AG20443 (cell line): Measurements from ENCODE around the gene LMO7.
A peak's percentile ranks its signal among the peaks of the same experiment; 100 is the strongest.
"Not testable (repeated sequence)": the region's sequence is repeated elsewhere in the genome, so short reads cannot be mapped to it uniquely, and the experiment has no call there.

ENCODE experiments used
- DNase-seq: peaks from one replicate; pipeline ENCODE4 v3.0.0; 2012; ENCODE audit warnings: low spot score, mixed read lengths

The LMO7 gene

GRCh38 chr13:75647126-75647784, 11.1 kb downstream of the LMO7 start:
- DNase-seq: no peak

- no peak for DNase-seq
Measured at GRCh38 chr13:75648446-75648845, 12.3 kb downstream of the LMO7 start.

- no peak for DNase-seq
Measured at GRCh38 chr13:75651013-75651412, 14.9 kb downstream of the LMO7 start.

DNA sequence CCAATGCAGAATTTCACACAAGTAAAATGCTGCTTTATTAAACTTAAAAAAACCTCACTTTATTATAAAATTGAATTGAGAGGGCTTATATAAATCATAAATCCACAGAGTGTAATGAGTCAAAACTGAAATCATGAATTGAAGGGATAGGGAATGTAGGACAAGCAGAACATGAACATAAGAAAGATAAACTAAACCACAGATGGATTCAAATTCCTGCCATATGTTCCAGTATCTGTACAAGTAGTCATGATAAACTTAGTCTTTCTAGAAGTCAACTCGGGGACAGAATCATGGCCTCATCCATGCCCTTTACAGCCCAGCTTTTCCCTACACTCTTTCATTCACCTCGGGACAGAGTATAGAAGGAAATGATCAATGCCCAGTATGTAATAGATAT, 16.6 kb downstream of the LMO7 start:
- DNase-seq: no peak

- DNase-seq: peak; percentile 30
Measured at GRCh38 chr13:75656425-75656989, 20.4 kb downstream of the LMO7 start.

- no peak for DNase-seq
Measured at GRCh38 chr13:75657111-75657510, 21.0 kb downstream of the LMO7 start.

DNA sequence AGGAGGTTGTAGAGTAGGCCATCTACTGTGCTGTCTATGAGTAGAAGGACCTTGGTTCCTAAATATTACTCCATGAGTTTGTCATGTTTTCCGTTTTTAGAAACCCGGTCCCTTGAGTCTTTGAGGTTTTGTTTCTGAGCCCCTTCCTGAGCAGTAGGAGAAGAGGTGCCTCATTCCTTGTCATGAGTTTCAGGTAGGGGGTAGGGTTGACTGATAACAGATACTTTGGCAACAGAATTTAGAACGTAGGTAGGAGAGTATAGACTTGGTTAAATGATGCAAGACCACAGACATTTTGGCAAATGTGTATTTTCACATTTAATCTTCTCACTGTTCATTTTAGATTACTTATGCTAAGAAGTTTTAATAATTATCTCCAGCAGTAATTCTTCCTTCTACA, 24.6 kb downstream of the LMO7 start:
- DNase-seq: no peak

DNA sequence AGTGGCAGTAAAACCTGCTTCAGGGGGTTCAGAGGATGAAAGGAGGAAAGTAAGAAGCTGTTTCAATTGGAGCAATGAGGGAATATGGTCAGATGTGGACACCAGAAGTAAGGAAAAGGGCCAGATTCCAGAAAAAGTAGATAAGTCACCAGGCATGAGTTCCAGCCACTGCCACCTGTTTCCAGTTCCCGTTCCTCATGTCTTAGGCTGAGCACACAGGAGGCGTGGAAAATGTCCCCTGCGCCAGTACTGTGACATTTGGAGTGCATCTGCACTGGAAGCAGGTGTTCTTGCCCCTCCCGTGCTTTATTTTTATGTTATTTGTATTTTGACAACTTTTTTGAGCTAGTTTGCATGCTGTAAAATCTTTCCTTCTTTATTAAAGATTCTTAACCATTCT, 25.3 kb downstream of the LMO7 start:
- DNase-seq: no peak

DNA sequence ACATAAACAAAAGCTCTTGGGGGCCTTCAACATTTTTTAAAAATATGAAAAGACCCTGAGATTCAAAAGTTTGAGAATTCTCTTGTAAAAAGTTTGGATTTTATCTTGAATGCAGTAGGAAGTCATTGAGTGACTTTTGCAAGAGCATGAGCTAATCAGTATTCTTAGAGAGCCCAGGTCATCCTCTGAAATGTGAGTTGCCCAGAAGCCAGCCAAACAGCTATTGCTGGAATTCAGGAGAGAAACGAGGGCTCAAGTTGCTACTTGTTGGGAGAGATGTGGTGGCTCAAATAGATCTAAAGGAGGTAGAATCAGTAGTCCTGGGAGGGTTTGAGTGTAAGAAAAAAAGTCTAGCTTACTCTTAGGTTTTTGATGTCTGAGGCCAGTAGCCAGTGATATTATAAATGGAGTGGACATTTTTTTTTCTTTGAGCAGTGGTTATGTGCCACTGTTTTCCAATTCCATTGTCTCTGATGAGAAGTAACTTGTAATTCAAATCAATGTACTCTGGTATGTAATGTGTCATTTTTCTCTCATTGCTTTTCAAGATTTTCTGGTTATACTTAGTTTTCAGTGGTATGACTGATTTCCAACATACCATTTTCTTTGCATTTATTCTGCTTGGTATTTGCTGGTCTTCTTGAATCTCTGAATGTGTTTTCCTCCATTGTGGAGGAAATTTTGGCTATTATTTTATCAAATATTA, 30.7 kb downstream of the LMO7 start:
- peak; percentile 35 for DNase-seq

GRCh38 chr13:75669706-75670105, 33.6 kb downstream of the LMO7 start:
- DNase-seq: no peak

DNA sequence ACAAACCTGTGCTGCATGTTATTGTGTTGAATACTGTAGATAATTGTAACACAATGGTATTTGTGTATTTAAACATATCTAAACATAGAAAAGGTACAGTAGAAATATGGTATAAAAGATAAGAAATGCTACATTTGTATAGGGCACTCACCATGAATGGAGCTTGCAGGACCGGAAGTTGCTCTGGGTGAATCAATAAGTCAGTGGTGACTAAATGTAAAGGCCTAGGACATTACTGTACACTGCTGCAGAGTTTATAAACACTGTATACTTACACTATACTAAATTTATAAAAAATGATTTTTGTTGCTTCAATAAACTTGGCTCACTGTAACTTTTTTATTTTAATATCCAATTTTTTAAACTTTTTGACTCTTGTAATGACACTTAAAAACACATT, 34.4 kb downstream of the LMO7 start:
- DNase-seq: no peak

DNA sequence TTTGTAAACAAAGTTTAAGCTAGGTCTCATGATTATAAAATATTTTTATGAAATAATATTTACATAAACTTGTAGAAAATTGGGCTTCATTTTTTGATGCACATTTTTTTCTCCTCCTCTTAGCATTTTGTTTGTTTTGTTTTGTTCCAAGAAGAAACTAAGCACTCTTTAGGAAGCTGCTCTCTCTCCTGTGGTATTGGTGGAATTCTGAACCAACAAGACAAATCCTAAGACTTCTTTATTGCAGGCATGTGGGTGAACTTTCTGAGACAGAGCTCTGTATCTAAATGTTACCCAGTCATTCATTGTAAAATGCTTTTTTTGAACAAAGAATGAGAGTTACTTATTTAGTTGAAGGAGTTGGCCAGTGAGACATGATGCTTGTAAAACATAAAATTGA, 39.3 kb downstream of the LMO7 start:
- no peak for DNase-seq

DNA sequence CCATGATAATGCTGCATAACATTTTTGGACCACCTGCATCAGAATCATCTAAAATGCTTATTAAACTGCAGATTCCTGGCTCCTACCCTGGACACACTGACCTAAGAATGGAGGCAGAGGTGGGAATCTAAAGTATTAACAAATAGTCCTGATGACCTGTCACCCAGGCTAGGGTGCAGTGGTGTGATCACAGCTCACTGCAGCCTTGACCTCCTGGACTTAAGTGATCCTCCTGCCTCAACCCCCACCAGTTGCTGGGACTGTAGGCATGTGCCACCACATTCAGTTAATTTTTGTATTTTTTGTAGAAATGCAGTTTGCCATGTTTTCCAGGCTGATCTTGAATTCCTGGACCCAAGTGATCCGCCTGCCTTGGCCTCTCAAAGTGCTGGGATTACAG, 43.3 kb downstream of the LMO7 start:
- DNase-seq: no peak

- DNase-seq: not testable (repeated sequence)
Measured at GRCh38 chr13:75680251-75680650, 44.1 kb downstream of the LMO7 start.

- DNase-seq: no peak
Measured at GRCh38 chr13:75682326-75682725, 46.2 kb downstream of the LMO7 start.

GRCh38 chr13:75685239-75685697, 49.1 kb downstream of the LMO7 start:
- DNase-seq: peak; percentile 61

- DNase-seq: peak; percentile 22
Measured at GRCh38 chr13:75687150-75687763, 51.1 kb downstream of the LMO7 start.

DNA sequence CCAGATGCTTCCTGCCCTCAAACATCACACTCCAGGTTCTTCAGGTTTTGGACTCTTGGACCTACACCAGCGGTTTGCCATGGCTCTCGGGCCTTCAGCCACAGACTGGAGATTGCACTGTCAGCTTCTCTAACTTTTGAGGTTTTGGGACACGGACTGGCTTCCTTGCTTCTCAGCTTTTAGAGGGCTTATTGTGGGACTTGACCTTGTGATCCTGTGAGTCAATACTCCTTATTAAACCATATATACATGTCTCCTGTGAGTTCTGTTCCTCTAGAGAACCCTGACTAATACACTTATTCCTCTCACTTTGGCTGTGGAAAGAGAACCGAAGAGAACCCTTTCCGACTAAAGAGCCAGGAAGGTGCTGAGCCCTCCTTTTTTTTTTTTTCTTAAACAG, 53.6 kb downstream of the LMO7 start:
- no peak for DNase-seq

DNA sequence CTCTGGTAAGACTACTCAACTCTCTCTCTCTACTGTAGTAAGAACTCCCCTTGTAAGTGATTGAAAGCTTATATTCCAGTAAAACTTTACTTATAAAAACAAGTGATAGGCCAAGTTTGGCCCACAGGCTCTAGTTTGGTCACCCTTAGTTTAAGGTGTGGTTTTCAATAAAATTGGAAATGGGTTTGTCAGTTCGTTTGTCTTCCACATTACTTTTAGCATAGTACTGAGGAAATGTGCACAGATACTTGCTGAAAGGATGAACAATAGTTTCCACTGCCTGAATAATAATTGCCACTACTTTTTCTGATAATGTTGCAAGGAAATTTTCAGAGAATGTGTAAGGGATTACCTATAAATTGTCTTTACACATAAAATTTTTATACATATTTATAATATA, 54.5 kb downstream of the LMO7 start:
- DNase-seq: no peak

DNA sequence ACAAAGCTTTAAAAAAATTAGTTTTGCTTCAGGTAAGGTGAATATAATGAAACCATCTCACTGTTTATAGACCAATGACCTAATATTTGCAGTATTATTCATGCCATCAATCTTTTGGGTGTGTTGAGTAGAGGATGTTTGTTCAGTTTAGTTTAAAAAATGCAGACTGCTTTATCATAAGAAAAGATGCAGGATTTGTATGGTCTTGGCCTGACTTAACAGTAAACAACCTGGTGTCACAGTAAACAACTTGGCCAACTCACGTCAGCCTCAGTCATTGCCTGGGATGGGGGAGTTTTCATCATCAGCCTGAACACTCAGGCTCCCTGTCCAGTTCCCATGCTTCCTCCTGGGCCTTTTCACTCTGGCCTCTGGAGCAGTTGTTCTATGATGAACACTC, 55.1 kb downstream of the LMO7 start:
- peak; percentile 30 for DNase-seq

GRCh38 chr13:75693227-75693626, 57.1 kb downstream of the LMO7 start:
- no peak for DNase-seq

GRCh38 chr13:75694722-75695121, 58.6 kb downstream of the LMO7 start:
- DNase-seq: no peak

DNA sequence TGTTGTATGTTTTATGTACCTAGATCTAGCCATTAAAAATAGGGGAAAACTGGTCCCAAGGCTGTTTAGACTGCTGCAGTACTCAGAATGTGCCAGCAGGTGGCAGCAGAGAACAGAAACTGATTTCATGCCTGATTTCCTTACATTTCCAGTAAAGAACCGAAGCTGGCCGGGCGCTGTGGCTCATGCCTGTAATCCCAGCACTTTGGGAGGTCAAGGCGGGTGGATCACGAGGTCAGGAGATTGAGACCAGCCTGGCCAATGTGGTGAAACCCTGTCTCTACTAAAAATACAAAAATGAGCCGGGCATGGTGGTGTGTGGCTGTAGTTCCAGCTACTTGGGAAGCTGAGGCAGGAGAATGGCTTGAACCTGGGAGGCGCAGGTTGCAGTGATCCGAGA, 59.8 kb downstream of the LMO7 start:
- DNase-seq: peak; percentile 53
